ENCODE results near the gene HMCN2. TPM values are rescaled to one million over a fixed set of nuclear protein-coding genes. Genes with fewer than 3 reads are reported as not detected.

HMCN2 gene
- total and polyA plus RNA-seq, 2 experiments from 2014 or later: not detected

DNA sequence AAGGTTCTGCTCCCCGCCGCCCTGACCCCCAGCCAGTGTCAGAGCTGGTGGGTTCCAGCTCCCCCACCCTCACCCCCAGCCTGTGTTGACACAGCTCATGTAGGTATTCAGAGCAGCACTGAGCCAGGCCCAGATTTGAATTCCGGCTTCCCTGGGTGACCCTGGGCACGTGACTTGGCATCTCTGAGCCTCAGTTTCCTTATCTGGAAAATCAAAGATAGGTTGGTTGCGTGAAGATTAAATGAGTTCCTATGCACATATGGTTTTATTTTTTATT is 42.0 kb downstream of the HMCN2 start:
- no peak overlapping the region for H3K4me2 ChIP-seq (ENCODE audit: unreplicated experiment)
- H3K4me3 ChIP-seq: no peak overlapping the region
- no peak for DNase-seq
- H3K9me3 ChIP-seq (ENCODE audit: low read depth): no peaks in the 10 kb centered on the region
- in situ Hi-C loops (cut with MboI): no loop called here
- TF ChIP-seq EZH2 (IDR thresholded peaks at IDR 0.05; ENCODE audit: insufficient read depth, poor library complexity, severe bottlenecking) (no peak), EZH2phosphoT487 (IDR thresholded peaks at IDR 0.05; ENCODE audit: insufficient read depth, low read depth) (no peak)
- H3K27ac ChIP-seq: no peak overlapping the region
- H3K9ac ChIP-seq: no peak overlapping the region
- no peaks in the 10 kb centered on the region for H3F3A ChIP-seq (ENCODE audit: insufficient read depth)
- peaks cover 7% of the 10 kb centered on the region; the same call in 1 of the 2 replicates for H3K27me3 ChIP-seq (replicated peaks; ENCODE audit: insufficient read depth)
- no peaks in the 10 kb centered on the region for H3K9me2 ChIP-seq (ENCODE audit: insufficient read depth)
- H3K4me1 ChIP-seq (ENCODE audit: insufficient read depth): no peaks in the 10 kb centered on the region
- WGBS, 2 experiments (ENCODE audit: low coverage in 1 of 2, low lambda C conversion rate in 2 of 2, missing lambda C conversion rate in 2 of 2): 71 to 76% methylated on average over 3 to 5 of the region's 5 CpGs
- H3K79me2 ChIP-seq (ENCODE audit: insufficient read depth): no peaks in the 10 kb centered on the region
- no peaks in the 10 kb centered on the region for H4K20me1 ChIP-seq (ENCODE audit: insufficient read depth)
- H2AFZ ChIP-seq: no peak overlapping the region
- no peaks in the 10 kb centered on the region for H3K36me3 ChIP-seq (ENCODE audit: low read depth)

DNA sequence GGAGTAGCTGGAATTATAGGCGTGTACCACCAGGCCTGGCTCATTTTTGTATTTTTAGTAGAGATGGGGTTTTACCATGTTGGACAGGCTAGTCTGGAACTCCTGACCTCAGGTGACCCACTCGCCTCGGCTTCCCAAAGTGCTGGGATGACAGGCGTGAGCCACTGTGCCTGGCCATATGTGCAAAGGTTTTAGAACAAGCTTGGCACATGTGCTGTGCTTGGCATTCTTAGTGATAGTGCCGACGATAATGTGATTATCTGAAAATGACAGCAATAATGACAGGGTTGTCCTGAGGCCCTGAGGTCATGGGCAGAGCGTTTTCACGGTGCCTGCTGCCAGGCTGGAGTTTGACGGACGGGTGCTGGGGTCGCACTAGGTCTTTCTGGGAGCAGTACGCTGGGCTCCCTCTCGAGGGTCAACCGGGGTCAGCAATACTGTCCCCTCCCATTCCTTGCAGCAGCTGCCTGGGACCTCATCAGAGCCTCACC is 42.6 kb downstream of the HMCN2 start:
- TF ChIP-seq EZH2phosphoT487 (IDR thresholded peaks at IDR 0.05; ENCODE audit: insufficient read depth, low read depth) (no peak), EZH2 (IDR thresholded peaks at IDR 0.05; ENCODE audit: insufficient read depth, poor library complexity, severe bottlenecking) (no peak)
- Histone ChIP-seq H4K20me1 (ENCODE audit: insufficient read depth) (no peaks in the 10 kb centered on the region), H3K4me1 (ENCODE audit: insufficient read depth) (no peaks in the 10 kb centered on the region), H2AFZ (no peak overlapping the region), H3F3A (ENCODE audit: insufficient read depth) (no peaks in the 10 kb centered on the region), H3K9me2 (ENCODE audit: insufficient read depth) (no peaks in the 10 kb centered on the region), H3K9me3 (ENCODE audit: low read depth) (no peaks in the 10 kb centered on the region), H3K9ac (no peak overlapping the region), H3K27ac (no peak overlapping the region), H3K27me3 (replicated peaks; ENCODE audit: insufficient read depth) (peaks cover 7% of the 10 kb centered on the region; the same call in 1 of the 2 replicates), H3K36me3 (ENCODE audit: low read depth) (no peaks in the 10 kb centered on the region), H3K4me3 (no peak overlapping the region), H3K4me2 (ENCODE audit: unreplicated experiment) (no peak overlapping the region), H3K79me2 (ENCODE audit: insufficient read depth) (no peaks in the 10 kb centered on the region)
- in situ Hi-C loops (cut with MboI): no loop called here
- 59 to 64% methylated on average over 13 to 14 of the region's 14 CpGs for WGBS, 2 experiments (ENCODE audit: low coverage in 1 of 2, low lambda C conversion rate in 2 of 2, missing lambda C conversion rate in 2 of 2)
- no peak for DNase-seq

DNA sequence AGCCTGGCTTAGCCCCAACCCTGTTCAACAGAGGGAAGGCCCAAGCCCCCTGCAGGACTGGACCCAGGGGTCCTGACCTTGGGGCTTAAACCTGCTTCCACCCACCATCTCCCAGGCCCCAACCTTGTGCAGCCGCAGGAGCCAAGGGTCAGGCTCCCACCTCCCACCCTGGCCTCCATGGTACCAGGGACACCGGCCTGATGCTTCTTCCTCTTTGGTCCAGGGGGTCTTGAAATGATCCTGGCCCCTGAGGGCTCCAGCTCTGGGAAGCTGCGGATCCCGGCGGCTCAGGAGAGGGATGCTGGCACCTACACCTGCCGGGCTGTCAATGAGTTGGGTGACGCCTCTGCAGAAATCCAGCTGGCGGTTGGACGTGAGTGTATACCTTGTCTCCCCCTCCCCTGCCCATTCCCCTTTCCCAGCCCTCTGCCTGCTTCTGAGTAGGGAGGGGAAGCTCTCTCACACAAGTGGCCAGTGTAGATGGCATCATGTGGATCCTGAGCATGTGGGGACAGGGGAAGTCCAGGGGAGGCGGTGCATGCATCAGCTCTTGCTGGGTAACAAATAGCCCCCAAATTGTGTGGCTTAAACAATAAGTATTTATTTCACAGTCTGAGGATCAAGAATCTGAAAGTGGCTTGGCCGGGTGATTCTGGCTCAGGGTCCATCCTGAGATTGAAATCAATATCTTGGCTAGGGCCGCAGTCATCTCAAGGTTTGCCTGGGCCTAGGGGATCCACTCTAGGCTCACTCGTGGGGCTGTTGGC is 44.3 kb downstream of the HMCN2 start:
- no peaks in the 10 kb centered on the region for H4K20me1 ChIP-seq (ENCODE audit: insufficient read depth)
- TF ChIP-seq EZH2 (IDR thresholded peaks at IDR 0.05; ENCODE audit: insufficient read depth, poor library complexity, severe bottlenecking) (no peak), EZH2phosphoT487 (IDR thresholded peaks at IDR 0.05; ENCODE audit: insufficient read depth, low read depth) (no peak)
- H3K4me3 ChIP-seq: no peak overlapping the region
- peaks cover 4% of the 10 kb centered on the region; the same call in 1 of the 2 replicates for H3K27me3 ChIP-seq (replicated peaks; ENCODE audit: insufficient read depth)
- H3K36me3 ChIP-seq (ENCODE audit: low read depth): no peaks in the 10 kb centered on the region
- no peaks in the 10 kb centered on the region for H3K79me2 ChIP-seq (ENCODE audit: insufficient read depth)
- H3F3A ChIP-seq (ENCODE audit: insufficient read depth): no peaks in the 10 kb centered on the region
- H3K9ac ChIP-seq: no peak overlapping the region
- no peak overlapping the region for H2AFZ ChIP-seq
- no peaks in the 10 kb centered on the region for H3K9me2 ChIP-seq (ENCODE audit: insufficient read depth)
- no peaks in the 10 kb centered on the region for H3K4me1 ChIP-seq (ENCODE audit: insufficient read depth)
- H3K9me3 ChIP-seq (ENCODE audit: low read depth): no peaks in the 10 kb centered on the region
- H3K4me2 ChIP-seq (ENCODE audit: unreplicated experiment): no peak overlapping the region
- WGBS, 2 experiments (ENCODE audit: low coverage in 1 of 2, low lambda C conversion rate in 2 of 2, missing lambda C conversion rate in 2 of 2): 73 to 88% methylated on average over 13 of the region's 13 CpGs
- no peak for DNase-seq
- in situ Hi-C loops (cut with MboI): no loop called here
- no peak overlapping the region for H3K27ac ChIP-seq

DNA sequence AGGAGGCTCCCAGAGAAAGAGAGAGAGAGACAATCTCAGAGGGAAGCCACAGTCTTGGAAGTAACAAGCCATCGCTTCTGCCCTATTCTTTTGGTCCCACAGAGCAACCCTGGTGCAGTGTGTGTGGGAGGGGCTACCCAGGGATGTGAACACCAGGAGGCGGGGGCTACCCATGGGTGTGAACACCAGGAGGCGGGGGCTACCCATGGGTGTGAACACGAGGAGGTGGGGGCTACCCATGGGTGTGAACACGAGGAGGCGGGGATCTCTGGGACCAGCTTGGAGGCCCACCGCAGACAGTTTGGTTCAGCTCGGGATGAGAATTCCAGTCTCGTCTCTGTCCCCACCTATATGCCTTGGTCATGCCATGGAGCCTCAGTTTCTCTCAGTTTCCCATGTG is 44.9 kb downstream of the HMCN2 start:
- H3K4me2 ChIP-seq (ENCODE audit: unreplicated experiment): no peak overlapping the region
- WGBS, 2 experiments (ENCODE audit: low coverage in 1 of 2, low lambda C conversion rate in 2 of 2, missing lambda C conversion rate in 2 of 2): 85 to 87% methylated on average over 7 of the region's 9 CpGs
- in situ Hi-C loops (cut with MboI): no loop called here
- no peak overlapping the region for H3K4me3 ChIP-seq
- H3K9ac ChIP-seq: no peak overlapping the region
- no peak overlapping the region for H2AFZ ChIP-seq
- TF ChIP-seq EZH2 (IDR thresholded peaks at IDR 0.05; ENCODE audit: insufficient read depth, poor library complexity, severe bottlenecking) (no peak), EZH2phosphoT487 (IDR thresholded peaks at IDR 0.05; ENCODE audit: insufficient read depth, low read depth) (no peak)
- H3K4me1 ChIP-seq (ENCODE audit: insufficient read depth): no peaks in the 10 kb centered on the region
- no peaks in the 10 kb centered on the region for H3K79me2 ChIP-seq (ENCODE audit: insufficient read depth)
- H4K20me1 ChIP-seq (ENCODE audit: insufficient read depth): no peaks in the 10 kb centered on the region
- H3F3A ChIP-seq (ENCODE audit: insufficient read depth): no peaks in the 10 kb centered on the region
- H3K36me3 ChIP-seq (ENCODE audit: low read depth): no peaks in the 10 kb centered on the region
- H3K27me3 ChIP-seq (replicated peaks; ENCODE audit: insufficient read depth): no peaks in the 10 kb centered on the region
- no peak overlapping the region for H3K27ac ChIP-seq
- H3K9me3 ChIP-seq (ENCODE audit: low read depth): no peaks in the 10 kb centered on the region
- H3K9me2 ChIP-seq (ENCODE audit: insufficient read depth): no peaks in the 10 kb centered on the region
- no peak for DNase-seq

Data from GM23248 (cell line).